ENCODE data around the gene SCRN1. TPM values are rescaled to one million over a fixed set of nuclear protein-coding genes. Genes with fewer than 3 reads are reported as not detected.

SCRN1 gene
- total and polyA plus RNA-seq, 2 of the 4 experiments (the other 2 are of a cell fraction): 57.1 to 124 TPM

GRCh38 chr7:29993140-29993539, 3.5 kb upstream of the SCRN1 start:
- Histone ChIP-seq H3K14ac (replicated peaks; ENCODE audit: low read depth, low read length) (no peak overlapping the region), H4K8ac (ENCODE audit: low read depth in 2 of 2, low read length in 2 of 2) (no peak overlapping the region), H3K27ac (ENCODE audit: insufficient read depth, low read length) (no peak overlapping the region), H3K36me3 (ENCODE audit: control insufficient read depth, insufficient read depth, low read length) (no peaks in the 10 kb centered on the region), H2BK15ac (ENCODE audit: low read depth, low read length) (no peak overlapping the region), H3K9me1 (ENCODE audit: insufficient read depth, low read length) (peaks cover 3% of the 10 kb centered on the region; the same call in 1 of the 2 replicates), H4K5ac (ENCODE audit: low read depth, low read length) (no peak overlapping the region), H3K18ac (ENCODE audit: low read depth, low read length) (no peak overlapping the region), H2BK120ac (ENCODE audit: low read depth, low read length) (no peak overlapping the region), H3K23ac (ENCODE audit: low read depth, low read length) (no peak overlapping the region), H4K91ac (ENCODE audit: insufficient read depth, low read depth, low read length) (no peak overlapping the region), H3K9me3 (ENCODE audit: control insufficient read depth, insufficient read depth, low read length) (peaks cover 6% of the 10 kb centered on the region), H3K4me2 (ENCODE audit: low read depth, low read length) (no peak overlapping the region), H2BK20ac (ENCODE audit: low read depth, low read length) (no peak overlapping the region), H3K56ac (ENCODE audit: extremely low read depth, insufficient read depth, low read length) (no peak overlapping the region), H3K79me1 (ENCODE audit: low read depth in 1 of 2, low read length in 2 of 2) (peaks cover 7 to 24% of the 10 kb centered on the region in 2 experiments; a peak in 3 of 4 replicates), H2AFZ (replicated peaks; ENCODE audit: low read length, poor library complexity) (no peak overlapping the region), H2BK5ac (ENCODE audit: low read depth, low read length, poor library complexity, severe bottlenecking) (no peak overlapping the region), H2AK5ac (ENCODE audit: low read depth, low read length) (no peak overlapping the region), H4K20me1 (ENCODE audit: insufficient read depth, low read length) (no peaks in the 10 kb centered on the region), H3K4me1 (ENCODE audit: control insufficient read depth, insufficient read depth, low read length) (0 out of 2 replicates have a peak, but pooled peaks cover 1% of the 10 kb centered on the region), H3K4me3 (ENCODE audit: insufficient read depth, low read depth, low read length) (no peak overlapping the region), H3K27me3 (ENCODE audit: control insufficient read depth, insufficient read depth, low read length) (no peaks in the 10 kb centered on the region), H3K9ac (ENCODE audit: low read depth, low read length) (no peak overlapping the region), H3K4ac (ENCODE audit: low read depth, low read length) (no peak overlapping the region), H2AK9ac (replicated peaks; ENCODE audit: low read depth, low read length, poor library complexity) (no peak overlapping the region)
- no CpG with 5 or more reads among the region's 4 CpGs for WGBS, 2 experiments (ENCODE audit: extremely low coverage in 2 of 2, insufficient read length in 1 of 2)
- ATAC-seq (ENCODE audit: low read depth) (no peak), DNase-seq (no peak)
- ChIA-PET CTCF (no interaction called here), POLR2A (ENCODE audit: unreplicated experiment) (no interaction called here)
- in situ Hi-C loops (cut with MboI; ENCODE audit: low sequenced_read_pairs): no loop called here
- BruUV-seq (replicated peaks): no TSS peak
- TF ChIP-seq BHLHE40 (IDR thresholded peaks at IDR 0.05; ENCODE audit: low read depth, low read length) (no peak), MAFK (IDR thresholded peaks at IDR 0.05; ENCODE audit: low read depth, low read length) (no peak), RCOR1 (IDR thresholded peaks at IDR 0.05; ENCODE audit: insufficient replicate concordance, low read length) (no peak), MAZ (IDR thresholded peaks at IDR 0.05; ENCODE audit: borderline replicate concordance, low read depth, low read length) (no peak), MXI1 (IDR thresholded peaks at IDR 0.05; ENCODE audit: borderline replicate concordance, low read depth, low read length) (no peak), CEBPB (IDR thresholded peaks at IDR 0.05; ENCODE audit: low read depth, low read length) (no peak), FOS (IDR thresholded peaks at IDR 0.05; ENCODE audit: low read depth, low read length) (no peak), USF2 (IDR thresholded peaks at IDR 0.05; ENCODE audit: low read depth, low read length) (no peak), SMC3 (IDR thresholded peaks at IDR 0.05; ENCODE audit: low read depth, low read length) (no peak), ELK1 (IDR thresholded peaks at IDR 0.05; ENCODE audit: borderline replicate concordance, low read depth, low read length) (no peak), POLR2A (IDR thresholded peaks at IDR 0.05; ENCODE audit: low read depth, low read length) (no peak), RFX5 (IDR thresholded peaks at IDR 0.05; ENCODE audit: low read depth, low read length) (no peak), CHD1 (IDR thresholded peaks at IDR 0.05; ENCODE audit: low read depth, low read length) (no peak), NFE2L2 (IDR thresholded peaks at IDR 0.05; ENCODE audit: low read depth, low read length) (no peak)
- dilution Hi-C loops (cut with HindIII; ENCODE audit: low sequenced_read_pairs, unreplicated experiment): no loop called here
- intact Hi-C loops (cut with micrococcal nuclease): no loop called here

Data from IMR-90 (cell line).